Colonic mucosa (tissue), 4 donors: ENCODE measurements around the gene ANKS1B. TPM values are rescaled to one million over a fixed set of nuclear protein-coding genes. Genes with fewer than 3 reads are reported as not detected.

Experiments
- DNase-seq: peaks from one replicate; pipeline ENCODE4 v3.0.0-alpha.2; 2020
- H3K27ac ChIP-seq: fragments of 200-600 bp; one replicate; pipeline ENCODE4 v1.8.0; 2021
- H3K27me3 ChIP-seq: fragments of 200-600 bp; one replicate; pipeline ENCODE4 v1.8.0; 2021
- H3K36me3 ChIP-seq: fragments of 200-600 bp; one replicate; pipeline ENCODE4 v1.8.0; 2021
- H3K4me1 ChIP-seq: fragments of 200-600 bp; one replicate; pipeline ENCODE4 v1.8.0; 2021; ENCODE audit warnings: mild to moderate bottlenecking
- H3K4me3 ChIP-seq: fragments of 200-600 bp; one replicate; pipeline ENCODE4 v1.8.0; 2021
- H3K9ac ChIP-seq, 2 donors: one replicate each; pipeline ENCODE4 v1.7.0; 2013; ENCODE audit warnings: control low read depth in 2 of 2, low read depth in 2 of 2, low read length in 2 of 2
- H3K9me3 ChIP-seq: fragments of 200-600 bp; one replicate; pipeline ENCODE4 v1.8.0; 2021
- CTCF ChIP-seq: fragments of 200-600 bp; IDR thresholded peaks from one replicate; pipeline ENCODE4 v1.8.0; 2022; ENCODE audit warnings: antibody characterized with exemption, mild to moderate bottlenecking
- intact Hi-C: fragments of 100-400 bp; cut with DNase I; formaldehyde crosslinking; loops from one replicate; pipeline ENCODE4 v1.14.1; 2022
- total RNA-seq, 2 donors: library from RNA; stranded (reverse); fragmentation: NEBNext Ultra II Directional in 1 of 2; extraction: Animal tissue kit (Norgen Biotek cat#: 25700) in 1 of 2; gene quantifications; one replicate each; pipeline ENCODE4 v1.2.1, GENCODE V29; 2021
- donor health status: healthy.
- donor health status: DM: no; HTN: no; CAD: no.
- donor health status: DM: no; HTN: no; CAD: no.

Gene ANKS1B
- total RNA-seq, 2 donors from 2014 or later: 1.7 to 3.3 TPM

- H3K9me3 ChIP-seq: no peaks in the 10 kb centered on the region
- no peaks in the 10 kb centered on the region for H3K27me3 ChIP-seq
- DNase-seq: no peak
- no peaks in the 10 kb centered on the region for H3K4me1 ChIP-seq
- H3K4me3 ChIP-seq: no peak overlapping the region
- no peaks in the 10 kb centered on the region for H3K36me3 ChIP-seq
- intact Hi-C loops: no loop called here
- no peak overlapping the region for H3K27ac ChIP-seq
- no peak for TF ChIP-seq CTCF
- no peak overlapping the region for H3K9ac ChIP-seq
Measured at GRCh38 chr12:99020871-99021270, 963.9 kb downstream of the ANKS1B start.

GRCh38 chr12:99019798-99020197, 964.9 kb downstream of the ANKS1B start:
- H3K9ac ChIP-seq: no peak overlapping the region
- intact Hi-C loops: no loop called here
- DNase-seq: no peak
- H3K4me3 ChIP-seq: no peak overlapping the region
- no peaks in the 10 kb centered on the region for H3K27me3 ChIP-seq
- no peaks in the 10 kb centered on the region for H3K4me1 ChIP-seq
- H3K9me3 ChIP-seq: no peaks in the 10 kb centered on the region
- H3K27ac ChIP-seq: no peak overlapping the region
- no peaks in the 10 kb centered on the region for H3K36me3 ChIP-seq
- TF ChIP-seq CTCF: no peak

GRCh38 chr12:99017971-99018370, 966.8 kb downstream of the ANKS1B start:
- DNase-seq: no peak
- Histone ChIP-seq H3K4me3 (no peak overlapping the region), H3K36me3 (no peaks in the 10 kb centered on the region), H3K27me3 (no peaks in the 10 kb centered on the region), H3K4me1 (no peaks in the 10 kb centered on the region), H3K9ac (no peak overlapping the region), H3K27ac (no peak overlapping the region), H3K9me3 (no peaks in the 10 kb centered on the region)
- intact Hi-C loops: no loop called here
- TF ChIP-seq CTCF: no peak

- H3K9ac ChIP-seq: no peak overlapping the region
- H3K4me1 ChIP-seq: no peaks in the 10 kb centered on the region
- DNase-seq: no peak
- H3K27ac ChIP-seq: no peak overlapping the region
- no peak overlapping the region for H3K4me3 ChIP-seq
- intact Hi-C loops: no loop called here
- no peaks in the 10 kb centered on the region for H3K27me3 ChIP-seq
- H3K9me3 ChIP-seq: no peaks in the 10 kb centered on the region
- TF ChIP-seq CTCF: no peak
- H3K36me3 ChIP-seq: no peaks in the 10 kb centered on the region
Measured at GRCh38 chr12:99009654-99010296, 975.0 kb downstream of the ANKS1B start.

GRCh38 chr12:99005601-99006000, 979.1 kb downstream of the ANKS1B start:
- Histone ChIP-seq H3K4me1 (no peaks in the 10 kb centered on the region), H3K36me3 (no peaks in the 10 kb centered on the region), H3K9me3 (no peaks in the 10 kb centered on the region), H3K27ac (no peak overlapping the region), H3K27me3 (no peaks in the 10 kb centered on the region), H3K9ac (no peak overlapping the region), H3K4me3 (no peak overlapping the region)
- TF ChIP-seq CTCF: no peak
- DNase-seq: no peak
- intact Hi-C loops: no loop called here
